T-helper 2 cell treated with Interferon-gamma antibody and Interleukin-4, amounts not matched to agents 5 μg/mL and 100 μg/mL, for 36 hours (primary cell): Measurements from ENCODE around the gene STXBP4.
"Not testable (repeated sequence)": the region's sequence is repeated elsewhere in the genome, so short reads cannot be mapped to it uniquely, and the experiment has no call there.

Experiments
- DNase-seq: peaks from one replicate; pipeline ENCODE4 v3.0.0; 2021; ENCODE audit warnings: low spot score
- H3K27ac Mint-ChIP-seq: one replicate; pipeline ENCODE4 v1.8.0; 2021; ENCODE audit warnings: mild to moderate bottlenecking, mixed read lengths
- H3K27me3 Mint-ChIP-seq: one replicate; pipeline ENCODE4 v1.8.0; 2021; ENCODE audit warnings: low read depth, mixed read lengths
- H3K36me3 Mint-ChIP-seq: one replicate; pipeline ENCODE4 v1.8.0; 2021; ENCODE audit warnings: low read depth, mixed read lengths
- H3K4me1 Mint-ChIP-seq: one replicate; pipeline ENCODE4 v1.8.0; 2021; ENCODE audit warnings: low read depth, mixed read lengths
- H3K4me3 Mint-ChIP-seq: one replicate; pipeline ENCODE4 v1.8.0; 2022; ENCODE audit warnings: mild to moderate bottlenecking, moderate library complexity, mixed read lengths
- H3K9me3 Mint-ChIP-seq: one replicate; pipeline ENCODE4 v1.8.0; 2021; ENCODE audit warnings: mixed read lengths

STXBP4 gene

DNA sequence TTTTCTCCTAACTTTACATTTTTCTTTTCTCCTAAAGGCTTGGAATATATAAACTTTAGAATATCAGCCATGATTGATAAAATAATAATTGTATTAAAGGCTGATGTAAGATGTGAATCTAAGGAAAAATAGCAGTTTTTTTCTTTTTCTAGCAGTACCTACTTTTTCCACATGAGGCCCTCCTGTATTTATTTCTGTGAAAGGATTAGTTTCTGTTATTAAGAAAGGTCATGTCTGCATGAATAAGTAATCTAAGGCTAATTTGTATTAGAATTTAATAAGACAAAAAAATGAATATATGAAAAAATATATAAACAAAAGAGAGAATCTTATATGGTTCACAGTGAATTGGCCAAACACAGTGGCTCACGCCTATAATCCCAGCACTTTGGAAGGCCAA lies 85.3 kb downstream of the STXBP4 start:
- no peaks in the 10 kb centered on the region for H3K4me1 Mint-ChIP-seq
- H3K36me3 Mint-ChIP-seq, result no peaks in the 10 kb centered on the region
- no peak overlapping the region for H3K4me3 Mint-ChIP-seq
- H3K27ac Mint-ChIP-seq, result no peak overlapping the region
- H3K27me3 Mint-ChIP-seq, result no peaks in the 10 kb centered on the region
- no peaks in the 10 kb centered on the region for H3K9me3 Mint-ChIP-seq
- no peak for DNase-seq

DNA sequence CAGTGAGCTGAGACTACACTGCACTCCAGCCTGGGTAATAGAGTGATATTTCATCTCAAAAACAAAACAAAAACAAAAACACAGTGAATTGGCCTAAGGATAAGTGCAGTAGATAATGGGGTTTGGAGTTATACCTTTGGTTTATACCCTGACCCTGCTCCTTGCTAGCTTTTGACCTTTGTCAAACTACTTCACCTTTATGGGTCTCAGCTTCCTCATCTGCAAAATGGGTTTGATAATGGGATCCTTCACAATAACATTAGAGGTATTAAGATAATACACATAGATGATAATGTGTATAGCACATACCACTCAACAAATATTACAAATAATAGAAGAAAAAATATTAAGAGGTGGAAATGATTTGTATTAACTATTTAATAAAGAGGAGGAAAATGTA lies 85.9 kb downstream of the STXBP4 start:
- H3K4me3 Mint-ChIP-seq, result no peak overlapping the region
- no peaks in the 10 kb centered on the region for H3K27me3 Mint-ChIP-seq
- H3K4me1 Mint-ChIP-seq, result no peaks in the 10 kb centered on the region

GRCh38 chr17:55056526-55056925 lies 88.0 kb downstream of the STXBP4 start:
- no peak for DNase-seq
- no peak overlapping the region for H3K27ac Mint-ChIP-seq
- no peak overlapping the region for H3K4me3 Mint-ChIP-seq
- no peaks in the 10 kb centered on the region for H3K36me3 Mint-ChIP-seq
- no peaks in the 10 kb centered on the region for H3K4me1 Mint-ChIP-seq
- no peaks in the 10 kb centered on the region for H3K27me3 Mint-ChIP-seq
- H3K9me3 Mint-ChIP-seq, result no peaks in the 10 kb centered on the region

More for the DNA sequence above, 85.9 kb downstream of the STXBP4 start:
- no peaks in the 10 kb centered on the region for H3K36me3 Mint-ChIP-seq
- H3K27ac Mint-ChIP-seq, result no peak overlapping the region
- DNase-seq, result no peak
- H3K9me3 Mint-ChIP-seq, result no peaks in the 10 kb centered on the region

DNA sequence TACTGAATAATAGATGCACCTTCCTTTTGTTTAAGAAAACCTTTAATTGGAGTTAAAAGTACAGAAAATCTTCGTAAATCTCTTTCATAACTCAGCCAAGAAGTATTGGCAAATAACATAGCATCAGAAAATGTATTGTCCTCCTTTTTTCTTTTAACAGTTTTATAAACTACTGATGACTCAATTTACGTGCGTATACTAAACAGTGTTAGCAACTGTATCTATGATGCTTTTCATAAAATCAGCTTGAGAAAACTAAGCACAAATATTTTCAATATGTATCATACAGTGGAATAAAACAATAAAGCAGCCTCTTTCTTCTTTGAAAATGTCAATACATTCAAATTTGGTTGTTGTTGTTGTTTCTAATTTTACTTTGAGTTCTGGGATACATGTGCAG lies 88.6 kb downstream of the STXBP4 start:
- Mint-ChIP-seq H3K4me3 (no peak overlapping the region), H3K4me1 (no peaks in the 10 kb centered on the region), H3K36me3 (no peaks in the 10 kb centered on the region), H3K27ac (no peak overlapping the region), H3K27me3 (no peaks in the 10 kb centered on the region), H3K9me3 (no peaks in the 10 kb centered on the region)
- DNase-seq, result no peak

GRCh38 chr17:55059724-55060123 lies 91.2 kb downstream of the STXBP4 start:
- no peak overlapping the region for H3K27ac Mint-ChIP-seq
- H3K27me3 Mint-ChIP-seq, result no peaks in the 10 kb centered on the region
- no peak for DNase-seq

DNA sequence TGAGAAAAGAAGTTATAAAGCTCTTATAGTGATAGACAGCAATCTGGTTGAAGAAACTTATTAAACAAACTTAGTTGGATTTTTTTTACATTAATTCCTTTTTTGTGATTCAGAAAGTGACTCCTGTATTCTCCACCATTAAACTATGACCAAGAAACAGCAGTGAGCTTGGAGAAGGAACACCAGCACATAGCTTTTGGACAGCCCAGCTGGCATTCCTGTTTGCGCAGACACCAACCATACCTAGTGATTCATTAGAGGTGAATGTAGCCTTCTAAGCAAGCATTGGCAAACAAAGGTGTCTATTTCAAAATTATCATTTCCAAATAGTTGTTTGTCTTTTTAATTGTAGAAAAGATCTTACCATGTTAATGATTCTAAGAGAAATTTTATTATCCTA lies 94.4 kb downstream of the STXBP4 start:
- Mint-ChIP-seq H3K36me3 (no peaks in the 10 kb centered on the region), H3K4me3 (no peak overlapping the region), H3K9me3 (no peaks in the 10 kb centered on the region), H3K4me1 (no peaks in the 10 kb centered on the region), H3K27ac (no peak overlapping the region), H3K27me3 (no peaks in the 10 kb centered on the region)
- DNase-seq, result no peak

More at GRCh38 chr17:55059724-55060123, 91.2 kb downstream of the STXBP4 start:
- Mint-ChIP-seq H3K4me3 (no peak overlapping the region), H3K36me3 (no peaks in the 10 kb centered on the region), H3K9me3 (no peaks in the 10 kb centered on the region), H3K4me1 (no peaks in the 10 kb centered on the region)

GRCh38 chr17:55063885-55064874 lies 95.6 kb downstream of the STXBP4 start:
- Mint-ChIP-seq H3K4me1 (no peaks in the 10 kb centered on the region), H3K27me3 (no peaks in the 10 kb centered on the region), H3K36me3 (no peaks in the 10 kb centered on the region), H3K9me3 (no peaks in the 10 kb centered on the region), H3K27ac (no peak overlapping the region), H3K4me3 (no peak overlapping the region)
- DNase-seq, result no peak

DNA sequence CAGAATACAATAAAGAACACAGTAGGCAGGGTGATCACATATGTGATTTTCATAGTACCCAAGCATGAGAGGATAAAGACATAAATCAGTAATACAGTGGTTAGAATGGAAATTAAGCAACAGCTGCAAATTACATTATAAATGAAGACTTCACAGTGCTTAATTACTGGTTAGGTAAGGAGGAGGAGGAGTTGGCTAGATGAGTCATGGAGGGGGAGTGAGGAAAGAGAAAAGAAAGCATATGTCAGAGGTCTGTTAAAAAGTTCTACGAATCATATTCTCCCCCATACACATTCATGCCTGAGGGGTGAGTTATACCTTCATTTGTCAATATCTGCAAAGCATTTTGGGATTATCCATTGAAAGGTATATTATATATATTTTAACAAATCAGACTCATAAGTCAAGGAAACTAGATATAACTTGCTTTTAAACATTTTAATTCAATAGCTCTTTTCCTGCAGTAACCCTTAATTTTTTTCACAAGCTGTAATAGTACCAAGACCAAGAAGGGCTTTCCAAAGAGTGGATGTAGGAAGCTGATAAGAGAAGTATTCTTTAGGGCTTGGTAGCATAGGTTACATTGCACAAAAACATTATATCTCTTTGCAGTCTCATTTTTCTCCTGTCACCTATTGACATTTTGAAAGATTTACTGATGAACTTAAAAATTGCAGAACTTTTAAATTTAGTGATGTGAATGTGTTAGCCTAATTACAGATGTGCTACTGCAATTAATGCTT lies 99.3 kb downstream of the STXBP4 start:
- H3K36me3 Mint-ChIP-seq, result no peaks in the 10 kb centered on the region
- H3K27ac Mint-ChIP-seq, result no peak overlapping the region
- H3K4me3 Mint-ChIP-seq, result no peak overlapping the region
- H3K27me3 Mint-ChIP-seq, result peaks cover 2% of the 10 kb centered on the region
- no peak for DNase-seq
- no peaks in the 10 kb centered on the region for H3K9me3 Mint-ChIP-seq
- peaks cover under 1% of the 10 kb centered on the region for H3K4me1 Mint-ChIP-seq

DNA sequence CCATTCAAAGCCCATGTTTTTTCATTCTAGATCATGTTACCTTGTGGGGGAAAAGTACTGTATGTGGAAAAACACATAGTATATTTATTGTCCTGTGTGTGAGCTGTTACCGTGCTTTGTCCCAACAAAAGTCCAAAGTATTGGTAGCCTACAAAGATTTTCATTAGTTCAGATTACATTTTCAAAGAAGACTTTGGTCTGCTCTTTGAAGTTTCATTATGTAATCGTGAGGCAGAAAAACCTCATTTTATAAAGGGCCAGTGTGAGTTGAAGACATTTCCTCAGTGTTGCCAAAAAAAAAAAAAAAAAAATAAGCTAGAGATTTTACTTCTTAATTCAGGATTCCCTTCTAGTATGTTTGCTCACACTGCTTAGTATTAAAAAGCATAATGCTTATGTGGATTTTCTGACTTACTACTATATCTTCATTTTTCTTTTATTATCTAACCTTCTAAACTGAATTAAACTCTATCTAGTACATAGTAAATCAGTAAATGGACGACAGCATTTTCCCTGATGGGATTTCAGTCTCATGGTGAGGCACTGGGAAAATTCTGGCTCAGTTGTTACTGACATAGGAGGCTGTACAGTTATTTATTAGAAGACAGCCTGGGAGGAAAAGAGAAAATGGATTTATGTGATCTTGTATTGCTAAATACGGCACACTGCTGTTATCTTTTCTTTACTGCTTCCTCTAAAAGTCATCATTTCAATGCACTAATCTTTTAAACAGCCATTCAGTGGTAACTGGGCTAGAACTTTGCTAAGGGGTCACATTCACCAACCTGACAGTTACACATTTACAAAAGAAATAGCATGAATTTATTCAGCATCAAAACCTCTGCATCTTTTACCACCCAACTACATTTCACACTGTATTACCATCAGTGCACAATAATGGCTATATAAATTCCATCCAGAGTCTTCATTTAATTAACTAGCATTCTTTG lies 100.6 kb downstream of the STXBP4 start:
- peaks cover 2% of the 10 kb centered on the region for H3K27me3 Mint-ChIP-seq
- peaks cover 5% of the 10 kb centered on the region for H3K4me1 Mint-ChIP-seq
- no peak overlapping the region for H3K27ac Mint-ChIP-seq
- no peaks in the 10 kb centered on the region for H3K36me3 Mint-ChIP-seq
- no peak overlapping the region for H3K4me3 Mint-ChIP-seq
- H3K9me3 Mint-ChIP-seq, result no peaks in the 10 kb centered on the region
- no peak for DNase-seq

DNA sequence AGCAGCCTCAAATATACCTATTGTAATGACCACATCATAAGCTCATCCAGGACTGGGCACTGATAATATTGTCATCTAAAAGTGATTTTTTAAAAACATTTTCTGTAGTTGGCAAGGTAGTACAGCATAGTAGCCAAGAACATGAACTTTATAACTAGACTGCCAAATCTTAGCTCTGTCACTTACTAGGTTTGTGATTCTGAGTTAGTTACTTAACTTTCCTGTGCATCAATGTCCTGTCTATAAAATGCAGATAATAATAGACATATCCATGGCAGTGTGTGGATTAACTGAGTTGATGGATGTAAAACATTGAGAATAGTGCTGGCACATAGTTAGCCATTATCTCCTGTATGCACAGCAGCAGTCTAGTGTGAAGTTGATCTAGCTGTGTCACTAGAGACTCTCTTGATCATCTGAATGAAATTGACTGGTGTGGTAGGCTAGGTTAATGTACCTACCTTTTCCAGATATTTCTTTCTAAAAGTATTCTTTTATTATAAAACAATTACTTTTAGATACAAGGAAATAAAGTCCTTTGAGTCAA lies 101.5 kb downstream of the STXBP4 start:
- H3K36me3 Mint-ChIP-seq, result no peaks in the 10 kb centered on the region
- H3K4me3 Mint-ChIP-seq, result no peak overlapping the region
- peaks cover 2% of the 10 kb centered on the region for H3K27me3 Mint-ChIP-seq
- no peak for DNase-seq
- no peak overlapping the region for H3K27ac Mint-ChIP-seq
- no peaks in the 10 kb centered on the region for H3K9me3 Mint-ChIP-seq
- H3K4me1 Mint-ChIP-seq, result peaks cover 5% of the 10 kb centered on the region

- no peak for DNase-seq
Observed at GRCh38 chr17:55072898-55073297, 104.3 kb downstream of the STXBP4 start.

GRCh38 chr17:55073467-55073866 lies 104.9 kb downstream of the STXBP4 start:
- H3K27me3 Mint-ChIP-seq, DNase-seq, H3K9me3 Mint-ChIP-seq, H3K27ac Mint-ChIP-seq, H3K4me3 Mint-ChIP-seq, H3K4me1 Mint-ChIP-seq, H3K36me3 Mint-ChIP-seq: not testable (repeated sequence)

More at GRCh38 chr17:55072898-55073297, 104.3 kb downstream of the STXBP4 start:
- Mint-ChIP-seq H3K4me1 (peaks cover 5% of the 10 kb centered on the region), H3K36me3 (no peaks in the 10 kb centered on the region), H3K4me3 (no peak overlapping the region), H3K9me3 (no peaks in the 10 kb centered on the region), H3K27me3 (peaks cover 2% of the 10 kb centered on the region), H3K27ac (no peak overlapping the region)

DNA sequence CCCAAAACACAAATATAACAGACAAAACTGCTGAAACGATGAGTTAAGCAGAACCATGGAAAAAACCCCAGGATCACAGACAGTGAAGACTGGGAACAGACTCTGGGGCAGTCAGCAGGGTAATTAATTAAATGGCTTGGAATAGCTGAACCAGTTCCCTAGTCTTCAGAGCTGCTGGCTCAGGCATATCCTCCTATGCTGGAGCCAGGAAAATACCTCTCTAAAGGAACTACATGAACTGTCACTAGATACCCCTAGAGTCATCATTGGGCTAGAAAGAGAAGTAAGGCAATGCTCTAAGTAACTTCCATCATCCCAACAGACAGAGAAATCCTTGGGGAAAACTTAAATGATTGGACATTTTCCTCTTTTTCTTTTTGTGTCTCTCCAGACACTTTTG lies 113.0 kb downstream of the STXBP4 start:
- no peak for DNase-seq
- Mint-ChIP-seq H3K9me3 (no peaks in the 10 kb centered on the region), H3K4me3 (no peak overlapping the region), H3K27me3 (no peaks in the 10 kb centered on the region), H3K36me3 (peaks cover 7% of the 10 kb centered on the region), H3K4me1 (no peaks in the 10 kb centered on the region), H3K27ac (no peak overlapping the region)
